SH-SY5Y (cell line): Measurements from ENCODE around the gene SEPTIN1.

ENCODE experiments used
- GATA2 ChIP-seq: IDR thresholded peaks from 2 replicates; pipeline ENCODE4 v1.6.1; 2011; ENCODE audit warnings: mild to moderate bottlenecking, low read depth, low read length
- GATA3 ChIP-seq: IDR thresholded peaks from 2 replicates; pipeline ENCODE4 v1.6.1; 2011; ENCODE audit warnings: low read depth, mild to moderate bottlenecking, low read length, moderate library complexity

DNA sequence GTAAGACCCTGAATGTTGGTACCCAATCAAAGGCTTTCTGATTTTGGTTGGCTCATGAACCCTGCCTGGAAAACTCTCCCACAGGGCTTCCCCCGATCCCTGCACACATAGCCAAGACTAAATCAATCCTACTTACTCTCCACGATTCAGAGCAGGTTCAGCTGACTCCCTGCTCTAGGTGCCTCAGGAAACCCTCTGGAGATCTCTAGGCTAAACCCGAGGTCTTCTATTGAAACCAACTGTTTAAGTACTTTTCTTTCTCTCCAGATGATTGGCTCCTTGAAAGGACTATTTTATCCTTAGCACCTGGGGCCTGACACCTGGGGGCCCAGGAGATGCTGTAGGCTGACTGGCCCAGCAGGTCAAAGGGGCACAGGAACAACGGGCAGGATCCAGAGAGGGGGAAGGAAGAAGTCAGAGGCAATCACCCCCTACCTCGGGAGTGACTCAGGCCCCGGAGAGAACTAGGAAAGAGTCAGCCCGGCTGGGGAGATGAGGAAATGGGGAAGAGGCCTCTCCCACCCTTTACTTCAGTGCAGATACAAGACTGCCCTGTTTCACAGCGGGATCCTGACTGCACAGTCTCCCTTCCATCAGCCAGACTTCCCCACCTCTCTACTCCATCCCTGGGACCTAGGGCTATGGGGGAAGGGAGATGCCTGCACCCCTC, 14.1 kb downstream of the SEPTIN1 start:
- TF ChIP-seq GATA2 (no peak), GATA3 (no peak)
